Measurements from ENCODE around the gene PPP6R2. TPM values are rescaled to one million over a fixed set of nuclear protein-coding genes. Genes with fewer than 3 reads are reported as not detected.

The PPP6R2 gene
- total RNA-seq, 1 donor from 2014 or later, result 72.9 TPM

DNA sequence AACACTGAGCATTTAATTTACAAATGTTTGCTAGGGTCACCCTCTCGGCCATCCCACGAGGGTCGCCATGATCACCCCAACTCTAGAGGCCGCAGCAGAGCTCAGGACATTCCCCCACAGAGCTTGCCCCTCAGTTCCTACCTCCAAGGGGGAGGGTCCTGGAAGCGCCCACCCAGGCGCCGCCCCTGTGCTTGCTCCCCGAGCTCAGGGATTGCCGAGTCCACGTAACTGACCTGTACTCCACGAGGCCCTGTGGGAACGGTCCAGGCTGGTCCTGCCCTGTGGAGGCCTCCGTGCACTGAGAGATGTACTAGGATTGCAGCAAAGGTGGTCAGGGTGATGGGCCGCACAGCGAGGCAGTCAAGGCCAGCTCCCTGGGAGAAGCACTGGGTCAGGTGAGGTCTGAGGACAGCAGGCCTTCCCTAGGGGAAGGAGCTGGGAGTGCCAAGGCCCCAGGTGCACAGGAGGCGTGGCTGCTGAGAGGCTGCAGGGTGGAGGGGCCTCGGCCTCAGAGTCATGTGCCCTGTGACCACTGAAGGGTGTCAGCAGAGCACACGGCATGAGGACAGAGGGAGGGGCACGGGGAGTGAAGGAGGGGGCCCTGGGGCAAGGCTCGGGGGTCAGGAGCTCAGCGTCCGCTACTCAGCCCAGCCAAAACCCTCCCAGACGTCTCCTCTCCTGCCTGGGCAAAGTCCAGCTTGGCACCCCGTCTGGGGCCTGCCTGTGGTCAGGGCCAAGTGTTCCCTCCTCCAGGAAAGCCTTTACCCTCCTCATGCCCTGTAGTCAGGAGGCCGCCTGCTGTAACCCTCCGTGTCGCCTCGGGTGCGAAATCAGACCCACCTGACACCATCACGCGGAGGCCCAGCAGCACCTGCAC, 141.1 kb downstream of the PPP6R2 start:
- no peak for DNase-seq (ENCODE audit: low read depth, low spot score)

DNA sequence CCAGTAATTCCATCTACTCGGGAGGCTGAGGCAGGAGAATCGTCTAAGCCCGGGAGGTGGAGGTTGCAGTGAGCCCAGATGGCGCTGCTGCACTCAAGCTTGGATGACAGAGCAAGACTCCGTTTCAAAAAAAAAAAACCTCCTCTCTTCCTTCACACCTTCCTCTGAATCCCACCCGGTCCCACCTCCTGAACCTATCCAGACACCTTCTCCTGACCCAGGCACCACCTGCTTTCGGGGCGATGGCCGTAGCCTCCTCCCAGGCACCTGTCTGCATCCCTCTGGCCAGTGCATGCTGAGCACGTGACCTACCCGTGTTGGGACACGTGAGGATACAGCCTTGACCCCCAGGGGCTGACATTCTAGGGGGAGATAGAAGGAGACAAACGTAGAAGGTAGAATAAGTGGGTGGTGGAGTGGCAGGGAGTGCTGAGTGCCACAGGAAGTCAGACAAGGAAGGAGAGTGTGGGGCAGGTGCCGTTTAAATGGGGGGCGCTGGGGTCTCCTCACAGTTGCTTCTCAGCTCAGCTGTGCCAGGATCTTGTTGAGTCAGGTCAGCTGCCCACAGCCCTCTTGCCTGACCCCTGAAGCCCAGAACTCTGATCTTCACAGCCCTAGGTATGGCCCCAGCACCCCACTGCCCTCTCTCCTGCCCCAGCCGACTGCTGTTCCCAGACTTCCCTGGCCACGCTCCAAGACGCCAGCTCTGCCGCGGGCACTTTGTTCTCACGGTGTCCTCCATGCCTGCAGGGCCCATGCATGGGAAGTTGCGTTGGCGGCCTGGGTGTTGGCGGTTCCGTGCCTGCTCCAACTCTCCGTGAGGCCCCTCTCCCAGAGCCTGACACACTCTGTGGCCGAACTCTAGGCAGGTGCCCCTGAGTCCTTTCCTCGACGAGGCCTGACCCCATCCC, 142.3 kb downstream of the PPP6R2 start:
- DNase-seq (ENCODE audit: low read depth, low spot score), result no peak

DNA sequence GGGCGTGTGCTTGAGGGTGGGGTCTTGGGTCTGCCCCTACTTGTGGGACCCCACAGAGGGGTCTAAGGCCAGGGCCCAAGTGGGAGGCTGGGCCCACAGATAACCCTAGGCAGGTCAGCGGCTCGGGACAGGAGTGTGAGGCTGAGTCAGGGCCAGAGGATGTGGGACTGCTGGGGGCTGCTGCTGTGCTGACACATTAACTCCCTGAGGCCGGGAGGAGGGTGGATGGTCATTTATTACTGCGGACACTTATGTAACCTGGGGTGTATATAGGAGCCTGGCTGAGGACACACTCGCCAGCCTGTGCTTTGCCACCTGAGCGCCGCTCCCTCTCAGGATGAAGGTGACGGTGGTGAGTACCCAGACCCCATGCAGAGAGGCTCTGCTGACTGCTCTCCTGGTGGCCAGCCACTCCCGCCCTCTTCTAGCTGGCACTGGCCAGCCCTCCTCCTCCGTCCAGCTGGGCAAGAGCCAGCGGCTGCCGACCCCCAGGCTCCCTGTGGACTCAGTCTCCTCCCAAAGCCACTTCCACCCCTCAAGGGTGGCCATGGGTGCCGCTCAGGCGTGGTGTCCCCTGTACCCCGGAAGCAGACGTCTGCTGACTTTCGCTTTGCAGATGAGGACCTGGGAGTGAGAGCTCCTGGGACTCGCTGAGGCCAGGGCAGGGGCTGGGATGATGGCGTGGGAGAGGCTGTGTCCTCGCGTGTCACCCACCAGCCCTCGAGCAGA, 143.6 kb downstream of the PPP6R2 start, which contains the start of gene MIOX:
TSS of gene MIOX (plus strand) at position 299 of the 729 bp plus-strand sequence. CDS start at position 338, 39 bp downstream.
- no peak for DNase-seq (ENCODE audit: low read depth, low spot score)

DNA sequence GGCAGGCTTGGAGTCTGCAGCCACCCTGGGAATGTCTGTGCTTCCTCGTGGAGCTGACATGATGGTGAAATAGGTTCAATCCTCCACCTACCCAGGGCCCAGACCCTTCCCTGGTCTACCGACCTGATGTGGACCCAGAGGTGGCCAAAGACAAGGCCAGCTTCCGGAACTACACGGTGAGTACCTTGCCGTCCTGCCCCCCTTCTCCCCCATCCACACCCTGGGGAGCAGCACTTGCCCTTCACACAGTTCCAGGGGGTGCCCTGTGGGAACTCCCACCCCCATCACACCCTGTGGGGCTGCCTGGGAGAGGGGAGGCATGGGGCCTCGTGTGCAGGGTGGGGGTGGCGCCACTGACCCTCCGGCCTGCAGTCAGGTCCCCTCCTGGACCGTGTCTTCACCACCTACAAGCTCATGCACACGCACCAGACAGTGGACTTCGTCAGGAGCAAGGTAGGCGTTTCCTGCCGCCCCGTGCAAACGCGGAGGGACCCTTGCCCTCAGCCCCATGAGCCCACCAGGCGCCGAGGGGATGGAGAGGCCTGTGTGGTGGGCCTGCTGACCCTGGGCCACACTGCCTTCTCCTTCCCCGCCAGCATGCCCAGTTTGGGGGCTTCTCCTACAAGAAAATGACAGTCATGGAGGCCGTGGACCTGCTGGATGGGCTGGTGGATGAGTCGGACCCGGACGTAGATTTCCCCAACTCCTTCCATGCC, 144.3 kb downstream of the PPP6R2 start:
- DNase-seq (ENCODE audit: low read depth, low spot score), result no peak

DNA sequence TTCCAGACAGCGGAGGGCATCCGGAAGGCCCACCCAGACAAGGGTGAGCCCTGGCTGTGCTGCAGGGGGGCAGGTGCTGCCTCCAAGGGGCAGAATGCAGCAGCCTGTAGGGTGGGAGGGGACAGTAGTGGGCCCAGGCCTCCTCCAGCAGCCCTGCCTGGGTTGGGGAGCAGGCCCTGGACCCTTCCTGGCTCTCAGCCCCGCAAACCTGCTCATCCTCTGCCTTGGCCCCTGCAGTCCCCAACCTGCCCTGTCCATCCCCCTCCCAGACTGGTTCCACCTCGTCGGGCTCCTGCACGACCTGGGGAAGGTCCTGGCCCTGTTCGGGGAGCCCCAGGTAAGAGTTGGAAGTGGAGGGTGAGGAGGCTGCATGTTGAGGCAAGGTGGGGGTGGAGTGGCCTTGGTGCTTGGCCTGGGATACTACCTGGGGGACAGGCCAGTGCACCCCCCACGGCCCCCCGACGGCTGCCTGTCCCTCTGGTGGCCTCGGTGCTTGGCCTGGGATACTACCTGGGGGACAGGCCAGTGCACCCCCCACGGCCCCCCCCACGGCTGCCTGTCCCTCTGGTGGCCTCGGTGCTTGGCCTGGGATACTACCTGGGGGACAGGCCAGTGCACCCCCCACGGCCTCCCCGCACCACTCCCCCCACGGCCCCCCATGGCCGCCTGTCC, 145.0 kb downstream of the PPP6R2 start:
- no peak for DNase-seq (ENCODE audit: low read depth, low spot score)

DNA sequence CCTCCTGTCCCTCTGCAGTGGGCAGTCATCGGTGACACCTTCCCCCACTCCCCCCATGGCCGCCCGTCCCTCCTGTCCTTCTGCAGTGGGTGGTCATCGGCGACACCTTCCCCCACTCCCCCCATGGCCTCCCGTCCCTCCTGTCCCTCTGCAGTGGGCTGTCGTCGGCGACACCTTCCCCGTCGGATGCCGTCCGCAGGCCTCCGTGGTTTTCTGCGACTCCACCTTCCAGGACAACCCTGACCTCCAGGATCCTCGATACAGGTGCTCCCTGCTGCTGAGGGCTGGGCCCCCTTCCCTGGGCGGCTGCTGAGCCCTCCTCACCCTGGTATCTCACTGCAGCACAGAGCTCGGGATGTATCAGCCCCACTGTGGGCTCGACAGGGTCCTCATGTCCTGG, 145.8 kb downstream of the PPP6R2 start:
- DNase-seq (ENCODE audit: low read depth, low spot score), result no peak

DNA sequence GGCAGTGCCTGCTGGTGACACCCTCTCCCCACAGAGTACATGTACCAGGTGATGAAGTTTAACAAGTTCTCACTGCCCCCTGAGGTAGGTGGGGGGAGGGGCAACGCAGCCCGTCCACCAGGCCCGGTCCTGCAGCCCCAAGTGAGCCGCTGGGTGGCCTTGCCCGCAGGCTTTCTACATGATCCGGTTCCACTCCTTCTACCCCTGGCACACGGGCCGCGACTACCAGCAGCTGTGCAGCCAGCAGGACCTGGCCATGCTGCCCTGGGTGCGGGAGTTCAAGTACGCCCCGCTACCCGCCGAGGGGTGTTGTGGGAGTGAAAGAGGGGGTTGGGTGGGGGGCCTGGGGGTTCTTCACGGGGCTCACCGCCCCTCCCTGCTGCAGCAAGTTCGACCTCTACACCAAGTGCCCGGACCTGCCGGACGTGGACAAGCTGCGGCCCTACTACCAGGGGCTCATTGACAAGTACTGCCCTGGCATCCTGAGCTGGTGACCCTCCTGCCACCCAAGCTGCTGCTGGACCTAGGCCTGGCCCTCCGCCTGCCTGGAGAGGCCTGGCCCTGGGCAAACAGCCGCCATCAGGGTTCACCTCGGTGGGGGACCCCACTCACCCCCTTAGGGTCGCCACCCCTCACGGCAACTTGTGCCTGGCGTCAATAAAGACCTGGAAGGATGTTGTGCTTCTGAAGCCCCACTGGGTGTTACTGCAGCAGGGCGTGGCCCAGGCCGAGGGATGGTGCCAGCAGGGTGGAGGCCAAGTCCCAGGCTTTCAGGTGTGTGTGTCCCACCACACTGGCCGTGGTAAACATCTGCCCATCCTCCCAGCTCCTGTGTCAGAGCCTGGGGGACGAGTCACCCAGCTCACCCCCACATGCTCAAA, 146.5 kb downstream of the PPP6R2 start:
- DNase-seq (ENCODE audit: low read depth, low spot score), result no peak

DNA sequence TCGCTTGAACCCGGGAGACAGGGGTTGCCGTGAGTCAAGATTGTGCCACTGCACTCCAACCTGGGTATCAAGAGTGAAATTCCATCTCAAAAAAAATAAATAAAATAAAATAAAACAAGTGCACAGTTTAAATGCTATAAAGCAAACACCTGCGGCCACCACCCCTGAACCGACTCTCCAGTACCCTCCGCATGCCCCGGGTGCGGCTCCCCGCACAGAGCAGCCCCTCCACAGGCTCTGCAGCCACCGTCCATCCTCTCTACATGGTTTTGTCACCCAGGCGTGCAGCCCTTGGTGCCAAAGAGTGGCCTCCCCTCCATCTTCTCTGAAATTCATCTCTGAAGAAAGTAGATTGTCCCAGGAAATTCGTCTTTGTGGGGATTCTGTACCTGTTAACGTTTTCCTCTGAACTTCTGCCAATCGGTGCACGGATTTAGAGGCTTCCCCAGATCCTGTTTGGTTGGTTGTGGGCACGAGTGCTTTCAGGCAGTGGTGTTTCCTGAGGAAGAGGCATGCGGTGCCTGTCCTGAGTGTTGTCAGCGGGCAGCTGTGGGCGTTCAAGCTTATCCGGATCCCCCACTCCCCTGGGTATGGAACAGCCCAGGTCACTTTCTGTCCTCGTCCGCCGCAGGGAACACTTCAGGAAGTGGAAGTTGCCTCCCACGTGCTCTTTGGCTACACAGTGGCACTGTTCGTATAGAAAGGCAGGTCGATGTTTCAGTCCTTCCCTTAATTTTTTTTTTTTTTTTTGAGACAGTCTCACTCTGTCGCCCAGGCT, 147.6 kb downstream of the PPP6R2 start:
- no peak for DNase-seq (ENCODE audit: low read depth, low spot score)

Other genes with a start within 250 kb of the PPP6R2 start
- 0.53 and 0.99 TPM in 2 replicates for gene PANX2, start 172.6 kb upstream of the PPP6R2 start, total RNA-seq
- 34.8 and 36.3 TPM in 2 replicates for gene TRABD, start 157.4 kb upstream of the PPP6R2 start, total RNA-seq
- gene SELENOO, start 142.3 kb upstream of the PPP6R2 start, total RNA-seq, result 28.8 and 30.4 TPM in 2 replicates
- gene TUBGCP6, start 98.3 kb upstream of the PPP6R2 start, total RNA-seq, result 22.0 and 28.1 TPM in 2 replicates
- gene HDAC10, start 92.1 kb upstream of the PPP6R2 start, total RNA-seq, result 14.0 and 14.4 TPM in 2 replicates
- 54.2 TPM in 2 replicates for gene MAPK12, start 81.6 kb upstream of the PPP6R2 start, total RNA-seq
- 16.3 and 23.3 TPM in 2 replicates for gene MAPK11, start 72.9 kb upstream of the PPP6R2 start, total RNA-seq
- 55.5 and 65.2 TPM in 2 replicates for gene PLXNB2, start 35.7 kb upstream of the PPP6R2 start, total RNA-seq
- 1.1 and 1.3 TPM in 2 replicates for gene DENND6B, start 16.3 kb upstream of the PPP6R2 start, total RNA-seq
- 42.0 and 58.1 TPM in 2 replicates for gene SBF1, start 131.7 kb downstream of the PPP6R2 start, total RNA-seq
- gene ADM2, start 138.2 kb downstream of the PPP6R2 start, total RNA-seq, result 0.18 and 0.20 TPM in 2 replicates
- not detected in 2 replicates for gene MIOX, start 143.5 kb downstream of the PPP6R2 start, total RNA-seq
- gene LMF2, start 164.4 kb downstream of the PPP6R2 start, total RNA-seq, result 29.5 and 33.4 TPM in 2 replicates
- 32.1 and 47.6 TPM in 2 replicates for gene NCAPH2, start 164.9 kb downstream of the PPP6R2 start, total RNA-seq
- 1.8 and 2.3 TPM in 2 replicates for gene SCO2, start 182.3 kb downstream of the PPP6R2 start, total RNA-seq
- gene TYMP, start 186.7 kb downstream of the PPP6R2 start, total RNA-seq, result 11.3 and 14.4 TPM in 2 replicates
- not detected in 2 replicates for gene KLHDC7B, start 202.6 kb downstream of the PPP6R2 start, total RNA-seq
- not detected in 2 replicates for gene SYCE3, start 219.6 kb downstream of the PPP6R2 start, total RNA-seq
- 0.92 and 2.7 TPM in 2 replicates for gene CPT1B, start 235.1 kb downstream of the PPP6R2 start, total RNA-seq
- 25.3 and 27.5 TPM in 2 replicates for gene CHKB, start 239.5 kb downstream of the PPP6R2 start, total RNA-seq